Germinal center (tissue), 1 donor: ENCODE data around the gene ME3.
A peak's percentile ranks its signal among the peaks of the same experiment; 100 is the strongest.
"Not testable (repeated sequence)": the region's sequence is repeated elsewhere in the genome, so short reads cannot be mapped to it uniquely, and the experiment has no call there.

ENCODE experiments used
- DNase-seq: peaks from one replicate; pipeline ENCODE4 v3.0.0; 2012; ENCODE audit warnings: mixed read lengths, low spot score

ME3 gene

GRCh38 chr11:86620891-86621521 lies 51.4 kb downstream of the ME3 start:
- DNase-seq: no peak

GRCh38 chr11:86619428-86619827 lies 53.0 kb downstream of the ME3 start:
- not testable (repeated sequence) for DNase-seq

- no peak for DNase-seq
Observed at GRCh38 chr11:86617502-86617901, 54.9 kb downstream of the ME3 start.

GRCh38 chr11:86615487-86615886 lies 56.9 kb downstream of the ME3 start:
- DNase-seq: no peak

GRCh38 chr11:86610559-86611341 lies 61.7 kb downstream of the ME3 start:
- no peak for DNase-seq

GRCh38 chr11:86608251-86608799 lies 64.1 kb downstream of the ME3 start:
- peak; percentile 23 for DNase-seq

- DNase-seq: no peak
Observed at GRCh38 chr11:86606836-86607481, 65.5 kb downstream of the ME3 start.

- DNase-seq: no peak
Observed at GRCh38 chr11:86606270-86606835, 66.1 kb downstream of the ME3 start.

GRCh38 chr11:86596861-86597586 lies 75.4 kb downstream of the ME3 start:
- no peak for DNase-seq

GRCh38 chr11:86595955-86596354 lies 76.5 kb downstream of the ME3 start:
- no peak for DNase-seq

GRCh38 chr11:86595451-86595850 lies 77.0 kb downstream of the ME3 start:
- no peak for DNase-seq

- DNase-seq: no peak
Observed at GRCh38 chr11:86594746-86595145, 77.7 kb downstream of the ME3 start.

- no peak for DNase-seq
Observed at GRCh38 chr11:86593833-86594232, 78.6 kb downstream of the ME3 start.

GRCh38 chr11:86592659-86593451 lies 79.6 kb downstream of the ME3 start:
- peak; percentile 5 for DNase-seq

GRCh38 chr11:86592047-86592591 lies 80.3 kb downstream of the ME3 start:
- no peak for DNase-seq

GRCh38 chr11:86591631-86592030 lies 80.8 kb downstream of the ME3 start:
- DNase-seq: no peak

- no peak for DNase-seq
Observed at GRCh38 chr11:86589856-86590589, 82.4 kb downstream of the ME3 start.

- DNase-seq: no peak
Observed at GRCh38 chr11:86589204-86589603, 83.2 kb downstream of the ME3 start.

- DNase-seq: no peak
Observed at GRCh38 chr11:86588566-86589090, 83.8 kb downstream of the ME3 start.
